ENCODE measurements around the gene GLP2R. TPM values are rescaled to one million over a fixed set of nuclear protein-coding genes. Genes with fewer than 3 reads are reported as not detected.

GLP2R gene
- total and polyA plus RNA-seq, 2 experiments from 2014 or later = not detected

DNA sequence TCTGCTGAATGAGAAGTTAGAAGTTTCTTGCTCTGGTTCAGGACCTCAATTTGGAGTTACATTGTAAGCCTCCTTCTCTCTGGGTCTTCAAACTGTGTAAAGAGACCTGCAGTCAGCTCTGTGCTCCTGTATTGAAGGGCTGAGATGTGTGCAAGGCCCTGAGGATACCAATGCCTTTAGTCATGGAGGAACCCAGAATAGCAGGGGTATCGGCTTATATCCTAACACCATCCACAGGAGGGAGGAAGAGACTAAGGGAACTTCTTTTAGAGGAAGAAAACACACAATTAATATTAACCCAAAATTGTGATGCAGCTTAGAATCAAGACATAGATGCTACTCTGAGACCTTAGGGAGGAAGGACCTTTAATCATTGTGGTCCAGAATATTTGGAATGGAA lies 36.5 kb downstream of the GLP2R start:
- no peaks in the 10 kb centered on the region for H3K27me3 ChIP-seq (ENCODE audit: insufficient read depth)
- Mint-ChIP-seq H3K36me3 (ENCODE audit: low read depth) (no peaks in the 10 kb centered on the region), H3K27me3 (ENCODE audit: insufficient read depth, low read depth, poor library complexity) (no peaks in the 10 kb centered on the region), H3K9me3 (peaks cover 14% of the 10 kb centered on the region; the same call in 2 of the 3 replicates), H3K4me3 (no peak overlapping the region), H3K27ac (no peak overlapping the region), H3K4me1 (no peaks in the 10 kb centered on the region)
- H3K4me3 ChIP-seq = no peak overlapping the region
- no peak overlapping the region for H3K27ac ChIP-seq (ENCODE audit: low read depth)
- H3K4me1 ChIP-seq (ENCODE audit: insufficient read depth) = no peaks in the 10 kb centered on the region
- H2AFZ ChIP-seq = no peak overlapping the region
- TF ChIP-seq, protein P1, sequence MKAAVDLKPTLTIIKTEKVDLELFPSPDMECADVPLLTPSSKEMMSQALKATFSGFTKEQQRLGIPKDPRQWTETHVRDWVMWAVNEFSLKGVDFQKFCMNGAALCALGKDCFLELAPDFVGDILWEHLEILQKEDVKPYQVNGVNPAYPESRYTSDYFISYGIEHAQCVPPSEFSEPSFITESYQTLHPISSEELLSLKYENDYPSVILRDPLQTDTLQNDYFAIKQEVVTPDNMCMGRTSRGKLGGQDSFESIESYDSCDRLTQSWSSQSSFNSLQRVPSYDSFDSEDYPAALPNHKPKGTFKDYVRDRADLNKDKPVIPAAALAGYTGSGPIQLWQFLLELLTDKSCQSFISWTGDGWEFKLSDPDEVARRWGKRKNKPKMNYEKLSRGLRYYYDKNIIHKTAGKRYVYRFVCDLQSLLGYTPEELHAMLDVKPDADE (IDR thresholded peaks at IDR 0.05) = no peak
- TF ChIP-seq CREB1 (CRISPR knock-in tag; IDR thresholded peaks at IDR 0.05; ENCODE audit: low read depth) (no peak), JUNB (IDR thresholded peaks at IDR 0.05; ENCODE audit: unreplicated experiment) (no peak), ZNF331 (CRISPR knock-in tag; IDR thresholded peaks at IDR 0.05; ENCODE audit: low read depth) (no peak), POLR2AphosphoS5 (IDR thresholded peaks at IDR 0.05; ENCODE audit: low read depth) (no peak), ZNF114 (CRISPR knock-in tag; IDR thresholded peaks at IDR 0.05) (no peak), NANOG (IDR thresholded peaks at IDR 0.05; ENCODE audit: borderline replicate concordance) (no peak), STAT1 (IDR thresholded peaks at IDR 0.05; ENCODE audit: unreplicated experiment) (no peak), EZH2 (IDR thresholded peaks at IDR 0.05; ENCODE audit: low read depth, unreplicated experiment) (no peak)
- TF ChIP-seq, protein P2, sequence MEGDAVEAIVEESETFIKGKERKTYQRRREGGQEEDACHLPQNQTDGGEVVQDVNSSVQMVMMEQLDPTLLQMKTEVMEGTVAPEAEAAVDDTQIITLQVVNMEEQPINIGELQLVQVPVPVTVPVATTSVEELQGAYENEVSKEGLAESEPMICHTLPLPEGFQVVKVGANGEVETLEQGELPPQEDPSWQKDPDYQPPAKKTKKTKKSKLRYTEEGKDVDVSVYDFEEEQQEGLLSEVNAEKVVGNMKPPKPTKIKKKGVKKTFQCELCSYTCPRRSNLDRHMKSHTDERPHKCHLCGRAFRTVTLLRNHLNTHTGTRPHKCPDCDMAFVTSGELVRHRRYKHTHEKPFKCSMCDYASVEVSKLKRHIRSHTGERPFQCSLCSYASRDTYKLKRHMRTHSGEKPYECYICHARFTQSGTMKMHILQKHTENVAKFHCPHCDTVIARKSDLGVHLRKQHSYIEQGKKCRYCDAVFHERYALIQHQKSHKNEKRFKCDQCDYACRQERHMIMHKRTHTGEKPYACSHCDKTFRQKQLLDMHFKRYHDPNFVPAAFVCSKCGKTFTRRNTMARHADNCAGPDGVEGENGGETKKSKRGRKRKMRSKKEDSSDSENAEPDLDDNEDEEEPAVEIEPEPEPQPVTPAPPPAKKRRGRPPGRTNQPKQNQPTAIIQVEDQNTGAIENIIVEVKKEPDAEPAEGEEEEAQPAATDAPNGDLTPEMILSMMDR (conservative IDR thresholded peaks at IDR 0.05; ENCODE audit: low read depth in 2 of 2) = no peak
- TF ChIP-seq, protein P3, sequence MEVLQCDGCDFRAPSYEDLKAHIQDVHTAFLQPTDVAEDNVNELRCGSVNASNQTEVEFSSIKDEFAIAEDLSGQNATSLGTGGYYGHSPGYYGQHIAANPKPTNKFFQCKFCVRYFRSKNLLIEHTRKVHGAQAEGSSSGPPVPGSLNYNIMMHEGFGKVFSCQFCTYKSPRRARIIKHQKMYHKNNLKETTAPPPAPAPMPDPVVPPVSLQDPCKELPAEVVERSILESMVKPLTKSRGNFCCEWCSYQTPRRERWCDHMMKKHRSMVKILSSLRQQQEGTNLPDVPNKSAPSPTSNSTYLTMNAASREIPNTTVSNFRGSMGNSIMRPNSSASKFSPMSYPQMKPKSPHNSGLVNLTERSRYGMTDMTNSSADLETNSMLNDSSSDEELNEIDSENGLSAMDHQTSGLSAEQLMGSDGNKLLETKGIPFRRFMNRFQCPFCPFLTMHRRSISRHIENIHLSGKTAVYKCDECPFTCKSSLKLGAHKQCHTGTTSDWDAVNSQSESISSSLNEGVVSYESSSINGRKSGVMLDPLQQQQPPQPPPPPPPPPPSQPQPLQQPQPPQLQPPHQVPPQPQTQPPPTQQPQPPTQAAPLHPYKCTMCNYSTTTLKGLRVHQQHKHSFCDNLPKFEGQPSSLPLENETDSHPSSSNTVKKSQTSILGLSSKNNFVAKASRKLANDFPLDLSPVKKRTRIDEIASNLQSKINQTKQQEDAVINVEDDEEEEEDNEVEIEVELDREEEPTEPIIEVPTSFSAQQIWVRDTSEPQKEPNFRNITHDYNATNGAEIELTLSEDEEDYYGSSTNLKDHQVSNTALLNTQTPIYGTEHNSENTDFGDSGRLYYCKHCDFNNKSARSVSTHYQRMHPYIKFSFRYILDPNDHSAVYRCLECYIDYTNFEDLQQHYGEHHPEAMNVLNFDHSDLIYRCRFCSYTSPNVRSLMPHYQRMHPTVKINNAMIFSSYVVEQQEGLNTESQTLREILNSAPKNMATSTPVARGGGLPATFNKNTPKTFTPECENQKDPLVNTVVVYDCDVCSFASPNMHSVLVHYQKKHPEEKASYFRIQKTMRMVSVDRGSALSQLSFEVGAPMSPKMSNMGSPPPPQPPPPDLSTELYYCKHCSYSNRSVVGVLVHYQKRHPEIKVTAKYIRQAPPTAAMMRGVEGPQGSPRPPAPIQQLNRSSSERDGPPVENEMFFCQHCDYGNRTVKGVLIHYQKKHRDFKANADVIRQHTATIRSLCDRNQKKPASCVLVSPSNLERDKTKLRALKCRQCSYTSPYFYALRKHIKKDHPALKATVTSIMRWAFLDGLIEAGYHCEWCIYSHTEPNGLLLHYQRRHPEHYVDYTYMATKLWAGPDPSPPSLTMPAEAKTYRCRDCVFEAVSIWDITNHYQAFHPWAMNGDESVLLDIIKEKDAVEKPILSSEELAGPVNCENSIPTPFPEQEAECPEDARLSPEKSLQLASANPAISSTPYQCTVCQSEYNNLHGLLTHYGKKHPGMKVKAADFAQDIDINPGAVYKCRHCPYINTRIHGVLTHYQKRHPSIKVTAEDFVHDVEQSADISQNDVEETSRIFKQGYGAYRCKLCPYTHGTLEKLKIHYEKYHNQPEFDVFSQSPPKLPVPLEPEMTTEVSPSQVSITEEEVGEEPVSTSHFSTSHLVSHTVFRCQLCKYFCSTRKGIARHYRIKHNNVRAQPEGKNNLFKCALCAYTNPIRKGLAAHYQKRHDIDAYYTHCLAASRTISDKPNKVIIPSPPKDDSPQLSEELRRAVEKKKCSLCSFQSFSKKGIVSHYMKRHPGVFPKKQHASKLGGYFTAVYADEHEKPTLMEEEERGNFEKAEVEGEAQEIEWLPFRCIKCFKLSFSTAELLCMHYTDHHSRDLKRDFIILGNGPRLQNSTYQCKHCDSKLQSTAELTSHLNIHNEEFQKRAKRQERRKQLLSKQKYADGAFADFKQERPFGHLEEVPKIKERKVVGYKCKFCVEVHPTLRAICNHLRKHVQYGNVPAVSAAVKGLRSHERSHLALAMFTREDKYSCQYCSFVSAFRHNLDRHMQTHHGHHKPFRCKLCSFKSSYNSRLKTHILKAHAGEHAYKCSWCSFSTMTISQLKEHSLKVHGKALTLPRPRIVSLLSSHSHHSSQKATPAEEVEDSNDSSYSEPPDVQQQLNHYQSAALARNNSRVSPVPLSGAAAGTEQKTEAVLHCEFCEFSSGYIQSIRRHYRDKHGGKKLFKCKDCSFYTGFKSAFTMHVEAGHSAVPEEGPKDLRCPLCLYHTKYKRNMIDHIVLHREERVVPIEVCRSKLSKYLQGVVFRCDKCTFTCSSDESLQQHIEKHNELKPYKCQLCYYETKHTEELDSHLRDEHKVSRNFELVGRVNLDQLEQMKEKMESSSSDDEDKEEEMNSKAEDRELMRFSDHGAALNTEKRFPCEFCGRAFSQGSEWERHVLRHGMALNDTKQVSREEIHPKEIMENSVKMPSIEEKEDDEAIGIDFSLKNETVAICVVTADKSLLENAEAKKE (CRISPR knock-in tag; IDR thresholded peaks at IDR 0.05) = no peak
- no peaks in the 10 kb centered on the region for H3K79me2 ChIP-seq (replicated peaks; ENCODE audit: insufficient read depth)
- no peaks in the 10 kb centered on the region for H4K20me1 ChIP-seq (replicated peaks; ENCODE audit: insufficient read depth)
- H3K9me2 ChIP-seq (ENCODE audit: insufficient read depth) = peaks cover 11% of the 10 kb centered on the region; the same call in 1 of the 2 replicates
- DNase-seq (ENCODE audit: low spot score) (no peak), ATAC-seq (no peak)
- no peaks in the 10 kb centered on the region for H3K36me3 ChIP-seq (ENCODE audit: insufficient read depth)
- H3K4me2 ChIP-seq = no peak overlapping the region
- H3F3A ChIP-seq (replicated peaks; ENCODE audit: low read depth) = no peaks in the 10 kb centered on the region
